Measurements from ENCODE around the gene TFEB.

DNA sequence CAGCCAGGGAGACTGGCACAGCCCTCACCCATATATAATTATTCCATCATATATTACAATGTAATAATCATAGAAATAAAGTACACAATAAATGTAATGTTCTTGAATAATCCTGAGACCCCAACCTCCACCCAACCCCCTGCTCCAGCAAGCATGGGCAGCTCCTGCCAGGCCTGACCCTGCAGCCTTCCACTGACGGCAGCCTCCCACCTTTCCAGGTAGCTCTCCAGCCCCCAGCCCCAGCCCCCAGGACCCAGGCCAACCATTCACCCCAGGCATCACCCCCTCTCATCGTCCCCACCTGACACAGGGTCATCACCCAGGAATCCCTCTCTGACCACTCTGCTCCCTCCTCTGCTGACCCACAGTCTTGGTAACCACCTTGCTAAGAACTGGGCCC is 14.6 kb downstream of the TFEB start:
- no peak for TF ChIP-seq POLR2A (IDR thresholded peaks at IDR 0.05; ENCODE audit: low read depth, low read length)
- TF ChIP-seq POLR2AphosphoS5 (IDR thresholded peaks at IDR 0.05; ENCODE audit: low read depth, low read length): no peak
- no peak for TF ChIP-seq PAX5 (IDR thresholded peaks at IDR 0.05; ENCODE audit: insufficient read depth, low read length, severe bottlenecking)
- no peak for TF ChIP-seq SPI1 (IDR thresholded peaks at IDR 0.05; ENCODE audit: low read depth, low read length)
- TF ChIP-seq TAF1 (IDR thresholded peaks at IDR 0.05; ENCODE audit: low read depth, low read length): no peak
